Lower leg skin (tissue), 4 donors: ENCODE results near the gene RUVBL2. TPM values are rescaled to one million over a fixed set of nuclear protein-coding genes. Genes with fewer than 3 reads are reported as not detected.
A peak's percentile ranks its signal among the peaks of the same experiment; 100 is the strongest.

ENCODE experiments used
- DNase-seq, 2 donors: peaks; one replicate each; pipeline ENCODE4 v3.0.0-alpha.2; 2019; ENCODE audit warnings: low spot score in 2 of 2
- H3K4me3 ChIP-seq: fragments of 200-600 bp; sonication (generic); 2 replicates; pipeline ENCODE4 v1.5.1; 2017; ENCODE audit warnings: mild to moderate bottlenecking, low read depth; ENCODE audit not compliant: poor library complexity, severe bottlenecking
- POLR2A ChIP-seq, 2 donors: fragments of 450-650 bp; IDR thresholded peaks; one replicate each; pipeline ENCODE4 v1.6.1; 2016 to 2017; ENCODE audit warnings: antibody characterized with exemption in 2 of 2, mild to moderate bottlenecking in 1 of 2, moderate library complexity in 1 of 2
- WGBS, 2 donors: methylation state at CpG; one replicate each; pipeline ENCODE4 v1.1.5; 2018; 5-methylcytosine and 5-hydroxymethylcytosine counted together
- intact Hi-C: fragments of 100-400 bp; cut with DNase I; formaldehyde crosslinking; loops from one replicate; pipeline ENCODE4 v1.15.0; 2023; ENCODE audit warnings: low total_unique reads
- total RNA-seq, 4 donors: library from RNA; depleted of rRNA; stranded (reverse); fragments of >200 nt; gene quantifications; one replicate each; pipeline ENCODE4 v1.1.0, GENCODE V29; 2016
- TF ChIP-seq, protein P1 (sequence below), 3 donors: fragments of 450-650 bp; IDR thresholded peaks; one replicate each; pipeline ENCODE4 v1.5.1; 2016; ENCODE audit warnings: antibody characterized with exemption in 3 of 3, mild to moderate bottlenecking in 3 of 3, moderate library complexity in 2 of 3

The RUVBL2 gene
- total RNA-seq, 4 donors from 2014 or later = 61.3 to 83.8 (median 83.3) TPM

- H3K4me3 ChIP-seq = peak overlapping the region; percentile 61
- no peak for TF ChIP-seq POLR2A (IDR thresholded peaks at IDR 0.05)
- TF ChIP-seq, protein P1, sequence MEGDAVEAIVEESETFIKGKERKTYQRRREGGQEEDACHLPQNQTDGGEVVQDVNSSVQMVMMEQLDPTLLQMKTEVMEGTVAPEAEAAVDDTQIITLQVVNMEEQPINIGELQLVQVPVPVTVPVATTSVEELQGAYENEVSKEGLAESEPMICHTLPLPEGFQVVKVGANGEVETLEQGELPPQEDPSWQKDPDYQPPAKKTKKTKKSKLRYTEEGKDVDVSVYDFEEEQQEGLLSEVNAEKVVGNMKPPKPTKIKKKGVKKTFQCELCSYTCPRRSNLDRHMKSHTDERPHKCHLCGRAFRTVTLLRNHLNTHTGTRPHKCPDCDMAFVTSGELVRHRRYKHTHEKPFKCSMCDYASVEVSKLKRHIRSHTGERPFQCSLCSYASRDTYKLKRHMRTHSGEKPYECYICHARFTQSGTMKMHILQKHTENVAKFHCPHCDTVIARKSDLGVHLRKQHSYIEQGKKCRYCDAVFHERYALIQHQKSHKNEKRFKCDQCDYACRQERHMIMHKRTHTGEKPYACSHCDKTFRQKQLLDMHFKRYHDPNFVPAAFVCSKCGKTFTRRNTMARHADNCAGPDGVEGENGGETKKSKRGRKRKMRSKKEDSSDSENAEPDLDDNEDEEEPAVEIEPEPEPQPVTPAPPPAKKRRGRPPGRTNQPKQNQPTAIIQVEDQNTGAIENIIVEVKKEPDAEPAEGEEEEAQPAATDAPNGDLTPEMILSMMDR (IDR thresholded peaks at IDR 0.05) = no peak
- intact Hi-C loops = no loop called here
- 47 to 58% methylated on average over 11 to 15 of the region's 16 CpGs for WGBS, 2 donors
- DNase-seq = no peak
Observed at GRCh38 chr19:48955308-48955958, 38.3 kb upstream of the RUVBL2 start.

DNA sequence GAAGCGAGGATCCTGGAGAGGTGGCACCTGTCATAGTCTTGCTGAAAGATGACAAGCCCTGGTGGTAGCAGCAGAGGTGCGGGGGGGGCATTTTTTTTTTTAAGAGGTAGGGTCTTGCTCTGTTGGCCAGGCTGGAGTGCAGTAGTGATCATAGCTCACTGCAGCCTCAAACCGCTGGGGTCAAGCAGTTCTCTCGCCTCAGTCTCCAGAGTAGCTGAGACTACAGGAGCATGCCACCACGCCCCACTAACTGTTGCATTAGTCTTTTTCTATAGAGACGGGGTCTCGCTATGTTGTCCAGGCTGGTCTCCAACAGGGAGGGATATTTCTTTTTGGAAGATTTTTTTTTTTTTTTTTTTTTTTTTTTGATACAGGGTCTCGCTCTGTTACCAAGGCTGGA is 35.7 kb upstream of the RUVBL2 start:
- no peak for DNase-seq
- intact Hi-C loops = no loop called here
- TF ChIP-seq, protein P1 (IDR thresholded peaks at IDR 0.05) = no peak
- no peak for TF ChIP-seq POLR2A (IDR thresholded peaks at IDR 0.05)
- no peak overlapping the region for H3K4me3 ChIP-seq
- WGBS, 2 donors = 94 to 96% methylated on average over 8 of the region's 8 CpGs

GRCh38 chr19:48959341-48960239 is 34.1 kb upstream of the RUVBL2 start:
- WGBS, 2 donors = 83 to 84% methylated on average over 16 of the region's 16 CpGs
- intact Hi-C loops = no loop called here

GRCh38 chr19:48961051-48961649 is 32.5 kb upstream of the RUVBL2 start:
- intact Hi-C loops = no loop called here
- no peak for DNase-seq
- 87 to 89% methylated on average over 19 of the region's 19 CpGs for WGBS, 2 donors
- no peak overlapping the region for H3K4me3 ChIP-seq
- TF ChIP-seq, protein P1 (IDR thresholded peaks at IDR 0.05) = no peak
- no peak for TF ChIP-seq POLR2A (IDR thresholded peaks at IDR 0.05)

More at GRCh38 chr19:48959341-48960239, 34.1 kb upstream of the RUVBL2 start:
- no peak overlapping the region for H3K4me3 ChIP-seq
- DNase-seq = no peak
- TF ChIP-seq, protein P1 (IDR thresholded peaks at IDR 0.05) = no peak
- no peak for TF ChIP-seq POLR2A (IDR thresholded peaks at IDR 0.05)

- WGBS, 2 donors = 83 to 84% methylated on average over 12 of the region's 12 CpGs
- no peak for DNase-seq
- intact Hi-C loops = no loop called here
- no peak for TF ChIP-seq POLR2A (IDR thresholded peaks at IDR 0.05)
- TF ChIP-seq, protein P1 (IDR thresholded peaks at IDR 0.05) = no peak
- H3K4me3 ChIP-seq = no peak overlapping the region
Observed at GRCh38 chr19:48961673-48962028, 32.0 kb upstream of the RUVBL2 start.
